GM23338 (cell line): ENCODE results near the gene FAM171A1.

Experiments used
- EZH2 ChIP-seq: fragments of 200-600 bp; sonication (generic); IDR thresholded peaks from one replicate; pipeline ENCODE4 v1.8.0; 2017; ENCODE audit warnings: antibody characterized with exemption, mild to moderate bottlenecking, low read depth; ENCODE audit not compliant: unreplicated experiment
- TF ChIP-seq, protein P1 (sequence below): IDR thresholded peaks from one replicate; pipeline ENCODE4 v1.6.1; 2018; ENCODE audit warnings: antibody characterized with exemption; ENCODE audit not compliant: unreplicated experiment
- TF ChIP-seq, protein P2 (sequence below), 2 experiments: fragments of 200-600 bp in 1 of 2; sonication (generic) in 1 of 2; conservative IDR thresholded peaks; 2 replicates each; pipeline versions ENCODE4 v1.5.1 to v1.6.1; 2016 to 2017; ENCODE audit warnings: antibody characterized with exemption in 2 of 2, low read depth in 2 of 2, mild to moderate bottlenecking in 2 of 2, moderate library complexity in 1 of 2

DNA sequence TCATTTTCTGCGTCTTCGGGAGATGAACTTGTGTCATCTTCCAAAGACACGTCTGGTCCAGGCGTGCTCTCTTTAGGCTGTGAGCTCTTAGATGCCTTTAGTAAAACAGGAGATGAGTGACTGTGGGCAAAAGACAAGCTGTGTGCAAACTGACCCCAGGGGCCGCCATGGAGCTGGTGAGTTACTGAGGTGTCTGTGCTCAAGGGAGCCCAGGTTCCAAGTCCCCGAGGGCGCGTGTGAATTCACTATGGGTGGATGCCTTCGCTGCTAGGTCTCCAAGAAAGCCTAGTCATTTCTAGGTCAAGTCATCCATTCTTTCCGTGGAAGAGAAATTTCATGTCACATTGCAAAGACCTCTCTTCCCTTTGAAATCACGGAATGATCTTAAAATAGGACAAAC lies 118.7 kb downstream of the FAM171A1 start:
- TF ChIP-seq EZH2: no peak
- TF ChIP-seq, protein P1, sequence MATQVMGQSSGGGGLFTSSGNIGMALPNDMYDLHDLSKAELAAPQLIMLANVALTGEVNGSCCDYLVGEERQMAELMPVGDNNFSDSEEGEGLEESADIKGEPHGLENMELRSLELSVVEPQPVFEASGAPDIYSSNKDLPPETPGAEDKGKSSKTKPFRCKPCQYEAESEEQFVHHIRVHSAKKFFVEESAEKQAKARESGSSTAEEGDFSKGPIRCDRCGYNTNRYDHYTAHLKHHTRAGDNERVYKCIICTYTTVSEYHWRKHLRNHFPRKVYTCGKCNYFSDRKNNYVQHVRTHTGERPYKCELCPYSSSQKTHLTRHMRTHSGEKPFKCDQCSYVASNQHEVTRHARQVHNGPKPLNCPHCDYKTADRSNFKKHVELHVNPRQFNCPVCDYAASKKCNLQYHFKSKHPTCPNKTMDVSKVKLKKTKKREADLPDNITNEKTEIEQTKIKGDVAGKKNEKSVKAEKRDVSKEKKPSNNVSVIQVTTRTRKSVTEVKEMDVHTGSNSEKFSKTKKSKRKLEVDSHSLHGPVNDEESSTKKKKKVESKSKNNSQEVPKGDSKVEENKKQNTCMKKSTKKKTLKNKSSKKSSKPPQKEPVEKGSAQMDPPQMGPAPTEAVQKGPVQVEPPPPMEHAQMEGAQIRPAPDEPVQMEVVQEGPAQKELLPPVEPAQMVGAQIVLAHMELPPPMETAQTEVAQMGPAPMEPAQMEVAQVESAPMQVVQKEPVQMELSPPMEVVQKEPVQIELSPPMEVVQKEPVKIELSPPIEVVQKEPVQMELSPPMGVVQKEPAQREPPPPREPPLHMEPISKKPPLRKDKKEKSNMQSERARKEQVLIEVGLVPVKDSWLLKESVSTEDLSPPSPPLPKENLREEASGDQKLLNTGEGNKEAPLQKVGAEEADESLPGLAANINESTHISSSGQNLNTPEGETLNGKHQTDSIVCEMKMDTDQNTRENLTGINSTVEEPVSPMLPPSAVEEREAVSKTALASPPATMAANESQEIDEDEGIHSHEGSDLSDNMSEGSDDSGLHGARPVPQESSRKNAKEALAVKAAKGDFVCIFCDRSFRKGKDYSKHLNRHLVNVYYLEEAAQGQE: no peak
- TF ChIP-seq, protein P2, sequence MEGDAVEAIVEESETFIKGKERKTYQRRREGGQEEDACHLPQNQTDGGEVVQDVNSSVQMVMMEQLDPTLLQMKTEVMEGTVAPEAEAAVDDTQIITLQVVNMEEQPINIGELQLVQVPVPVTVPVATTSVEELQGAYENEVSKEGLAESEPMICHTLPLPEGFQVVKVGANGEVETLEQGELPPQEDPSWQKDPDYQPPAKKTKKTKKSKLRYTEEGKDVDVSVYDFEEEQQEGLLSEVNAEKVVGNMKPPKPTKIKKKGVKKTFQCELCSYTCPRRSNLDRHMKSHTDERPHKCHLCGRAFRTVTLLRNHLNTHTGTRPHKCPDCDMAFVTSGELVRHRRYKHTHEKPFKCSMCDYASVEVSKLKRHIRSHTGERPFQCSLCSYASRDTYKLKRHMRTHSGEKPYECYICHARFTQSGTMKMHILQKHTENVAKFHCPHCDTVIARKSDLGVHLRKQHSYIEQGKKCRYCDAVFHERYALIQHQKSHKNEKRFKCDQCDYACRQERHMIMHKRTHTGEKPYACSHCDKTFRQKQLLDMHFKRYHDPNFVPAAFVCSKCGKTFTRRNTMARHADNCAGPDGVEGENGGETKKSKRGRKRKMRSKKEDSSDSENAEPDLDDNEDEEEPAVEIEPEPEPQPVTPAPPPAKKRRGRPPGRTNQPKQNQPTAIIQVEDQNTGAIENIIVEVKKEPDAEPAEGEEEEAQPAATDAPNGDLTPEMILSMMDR (conservative IDR thresholded peaks at IDR 0.05; ENCODE audit: low read depth in 2 of 2): peak in 1 of 2 experiments; percentile 28; a peak in 3 of 4 replicates
